GDM1 (cell line): ENCODE measurements around the gene LMAN2L.

Source experiments
- DNase-seq: peaks from one replicate; lab custom pipeline; 2025; lab: John Stamatoyannopoulos, UW

The LMAN2L gene

GRCh38 chr2:96703021-96703751 is 36.7 kb downstream of the LMAN2L start:
- DNase-seq, result no peak

GRCh38 chr2:96702098-96702785 is 37.6 kb downstream of the LMAN2L start:
- DNase-seq, result no peak

GRCh38 chr2:96701636-96702035 is 38.2 kb downstream of the LMAN2L start:
- no peak for DNase-seq

- no peak for DNase-seq
These were observed 39.8 kb downstream of the LMAN2L start for GRCh38 chr2:96700086-96700485.

GRCh38 chr2:96699621-96700020 is 40.2 kb downstream of the LMAN2L start:
- no peak for DNase-seq

GRCh38 chr2:96699021-96699420 is 40.8 kb downstream of the LMAN2L start:
- DNase-seq, result no peak

GRCh38 chr2:96698221-96698861 is 41.5 kb downstream of the LMAN2L start:
- DNase-seq, result no peak

DNA sequence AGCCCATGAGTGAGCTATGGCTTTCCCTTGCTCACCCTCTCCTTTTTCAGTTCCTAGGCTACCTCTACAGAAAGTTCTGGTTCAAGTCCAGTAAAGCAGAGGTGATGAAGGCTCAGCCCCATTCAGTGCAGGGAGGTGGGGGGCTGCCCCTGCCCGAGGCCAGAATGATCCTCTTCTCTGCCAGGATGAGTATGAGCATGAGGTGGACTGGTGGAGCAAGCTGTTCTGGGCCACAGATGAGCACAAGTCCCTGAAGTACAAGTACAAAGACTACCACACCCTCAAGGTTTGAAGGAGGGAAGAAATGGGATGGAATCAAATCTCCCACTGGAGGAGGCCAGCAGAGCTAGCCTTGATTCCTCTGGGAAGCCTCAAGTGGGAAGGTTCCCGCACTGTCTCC is 42.4 kb downstream of the LMAN2L start:
- DNase-seq, result no peak

DNA sequence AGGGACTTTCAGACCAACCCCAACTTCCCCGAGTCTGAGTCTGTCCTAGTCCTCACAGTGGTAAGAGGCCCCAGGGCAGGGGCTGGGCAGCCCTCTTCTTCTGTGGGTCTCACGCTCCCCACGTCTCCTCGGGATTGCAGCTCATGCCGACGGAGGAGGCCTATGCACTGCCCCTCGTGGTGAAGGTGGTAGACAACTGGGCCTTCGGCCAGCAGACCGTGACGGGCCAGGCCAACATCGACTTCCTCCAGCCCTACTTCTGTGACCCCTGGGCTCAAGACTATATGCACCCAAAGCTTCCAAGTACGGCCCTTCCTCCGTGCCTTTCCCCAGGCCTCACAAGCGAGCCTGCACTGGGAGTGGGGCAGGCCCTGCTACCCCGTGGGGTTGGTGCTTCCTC is 44.3 kb downstream of the LMAN2L start:
- no peak for DNase-seq

DNA sequence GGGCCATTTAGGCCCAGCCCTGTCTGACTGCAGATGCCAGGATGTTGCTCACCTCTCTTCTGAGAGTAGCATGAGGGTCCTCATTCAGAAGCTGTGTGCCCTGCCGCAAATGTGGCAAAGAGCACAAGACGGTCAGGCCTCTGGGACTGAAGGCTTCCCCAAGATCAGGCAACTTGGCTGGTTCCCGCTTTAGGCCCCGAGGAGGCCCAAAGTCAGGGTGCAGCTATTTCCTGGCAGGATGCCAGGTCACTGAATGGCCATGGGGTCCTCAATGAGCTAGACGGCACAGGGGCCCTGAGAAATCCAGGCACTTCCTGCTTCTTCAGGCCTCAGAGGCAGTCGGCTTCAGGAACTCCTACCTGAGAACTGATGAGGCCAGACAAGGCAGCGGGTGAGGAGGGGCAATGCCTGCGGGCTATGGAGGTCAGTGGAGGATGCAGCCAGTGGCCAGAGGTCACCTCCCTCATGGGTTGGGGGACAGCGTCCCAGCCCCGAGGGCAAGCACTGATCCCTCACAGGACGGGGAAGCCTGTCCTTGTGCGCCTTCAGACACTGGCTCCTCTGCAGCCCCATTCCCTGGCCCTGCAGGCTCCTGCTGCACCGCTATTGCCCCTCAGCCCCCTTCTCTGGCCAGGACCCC is 44.9 kb downstream of the LMAN2L start:
- no peak for DNase-seq

GRCh38 chr2:96694279-96694678 is 45.6 kb downstream of the LMAN2L start:
- DNase-seq, result no peak

DNA sequence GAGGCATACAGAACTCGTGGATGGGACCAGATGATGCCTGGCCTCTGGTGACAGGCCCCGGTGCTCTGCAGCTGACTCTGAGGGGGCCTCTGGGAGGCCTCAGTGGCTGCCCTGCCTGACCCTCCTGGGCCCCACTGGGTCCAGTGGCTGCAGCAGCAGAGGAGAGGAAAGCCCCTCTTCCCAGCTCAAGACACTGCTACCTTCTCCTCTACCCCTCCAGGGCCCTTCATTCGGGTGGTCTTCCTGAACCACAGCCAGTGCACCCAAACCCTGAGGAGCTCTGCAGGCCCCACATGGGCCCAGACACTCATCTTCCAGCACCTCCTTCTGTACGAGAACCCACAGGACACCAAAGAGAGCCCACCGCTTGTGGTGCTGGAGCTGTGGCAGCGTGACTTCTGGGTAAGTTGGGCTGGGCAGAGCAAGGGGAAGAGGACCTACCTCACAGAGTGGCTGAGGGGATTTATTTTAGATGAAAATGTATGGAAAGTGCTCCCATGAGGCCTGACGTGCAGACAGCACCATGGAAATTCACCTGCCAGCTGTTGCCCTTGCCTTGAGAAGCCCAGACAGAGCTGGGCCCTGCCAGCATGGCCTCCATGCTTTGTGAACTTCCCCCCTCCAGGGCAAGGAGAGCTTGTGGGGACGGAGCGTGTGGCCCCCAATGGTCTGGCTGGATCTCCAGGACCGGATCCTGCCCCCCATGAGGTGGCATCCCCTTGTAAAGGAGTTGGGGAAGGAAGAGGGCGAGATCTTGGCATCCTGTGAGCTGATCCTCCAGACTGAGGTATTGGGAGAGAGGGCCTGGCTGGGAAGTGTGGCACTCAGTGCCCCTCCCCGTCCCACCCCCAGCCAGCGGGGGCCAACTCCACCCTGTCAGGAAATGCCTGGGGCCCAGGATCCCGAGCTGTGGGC is 46.3 kb downstream of the LMAN2L start:
- DNase-seq, result no peak

DNA sequence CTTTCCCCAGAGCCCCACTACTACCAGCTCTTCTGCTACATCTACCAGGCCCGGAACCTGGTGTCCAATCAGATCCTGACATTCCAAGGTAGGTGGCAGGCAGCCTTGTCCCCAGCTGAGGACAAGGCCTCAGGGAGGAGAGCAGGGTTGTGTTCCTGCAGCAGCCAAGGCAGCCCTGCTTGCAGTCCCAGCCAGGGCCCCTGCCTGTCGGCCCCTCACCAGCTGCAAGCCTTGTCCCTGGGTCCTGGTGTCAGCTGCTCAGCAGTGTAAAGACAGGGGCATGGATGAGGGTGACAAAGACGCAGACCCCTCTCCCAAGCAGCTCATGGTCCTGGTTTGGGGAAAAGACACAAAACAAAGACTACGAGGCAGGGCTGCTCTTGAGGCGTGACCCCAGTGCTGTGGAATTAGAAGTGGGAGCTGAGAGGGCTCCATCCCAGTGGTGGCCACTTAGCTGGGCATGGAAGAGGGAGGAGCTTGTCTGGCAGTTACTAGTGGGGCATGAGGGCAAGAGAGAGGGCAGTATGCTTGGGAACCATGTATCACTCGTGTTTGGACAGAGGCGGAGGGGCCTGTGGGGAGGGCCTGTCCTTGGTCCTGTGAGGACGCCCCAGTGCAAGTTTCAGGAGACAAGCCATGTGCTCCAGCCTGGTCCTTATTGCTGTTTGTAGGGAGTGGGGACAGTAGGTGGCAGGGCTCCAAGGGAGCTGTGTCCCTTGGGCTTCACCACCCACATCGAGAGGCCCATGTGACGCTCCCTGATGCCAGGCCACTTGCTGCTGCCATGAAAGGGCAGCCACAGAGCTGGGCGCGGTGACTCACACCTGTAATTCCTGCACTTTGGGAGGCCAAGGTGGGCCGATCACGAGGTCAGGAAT is 47.5 kb downstream of the LMAN2L start:
- no peak for DNase-seq

- no peak for DNase-seq
These were observed 48.7 kb downstream of the LMAN2L start for GRCh38 chr2:96691022-96691612.

DNA sequence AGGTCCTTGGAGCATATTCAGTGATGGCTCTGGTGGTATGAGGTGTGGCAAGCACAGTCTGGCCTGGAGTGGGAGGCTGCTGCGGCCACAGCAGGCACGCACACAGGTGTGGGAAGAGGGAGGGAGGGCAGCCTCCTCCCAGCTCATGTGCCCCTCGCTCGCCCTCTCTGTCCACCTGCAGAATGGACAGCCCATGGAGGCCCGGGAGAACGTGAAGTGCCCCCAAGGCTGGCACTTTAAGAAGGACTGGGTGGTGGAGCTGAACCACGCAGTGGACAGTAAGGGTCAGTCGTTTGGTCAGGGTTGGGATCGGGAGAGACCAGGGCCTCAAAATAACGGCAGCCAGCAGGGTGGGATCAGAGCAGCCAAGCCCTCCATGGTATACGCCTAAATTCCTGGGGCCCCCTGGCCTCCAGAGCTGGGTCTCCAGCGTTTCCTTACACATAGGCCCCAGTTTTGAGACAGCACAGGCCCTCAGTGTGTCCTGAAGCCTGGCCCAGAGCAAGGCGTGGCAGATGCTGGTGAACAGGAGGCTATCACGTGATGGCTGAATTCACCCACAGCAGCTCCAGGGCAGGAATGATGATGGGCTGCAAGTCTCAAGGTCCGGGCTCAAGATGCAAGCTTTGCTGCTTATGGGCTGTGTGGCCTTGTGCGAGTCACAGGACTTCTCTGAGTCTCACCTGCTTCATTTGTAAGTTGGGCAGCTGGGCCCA is 49.4 kb downstream of the LMAN2L start:
- DNase-seq, result no peak

DNA sequence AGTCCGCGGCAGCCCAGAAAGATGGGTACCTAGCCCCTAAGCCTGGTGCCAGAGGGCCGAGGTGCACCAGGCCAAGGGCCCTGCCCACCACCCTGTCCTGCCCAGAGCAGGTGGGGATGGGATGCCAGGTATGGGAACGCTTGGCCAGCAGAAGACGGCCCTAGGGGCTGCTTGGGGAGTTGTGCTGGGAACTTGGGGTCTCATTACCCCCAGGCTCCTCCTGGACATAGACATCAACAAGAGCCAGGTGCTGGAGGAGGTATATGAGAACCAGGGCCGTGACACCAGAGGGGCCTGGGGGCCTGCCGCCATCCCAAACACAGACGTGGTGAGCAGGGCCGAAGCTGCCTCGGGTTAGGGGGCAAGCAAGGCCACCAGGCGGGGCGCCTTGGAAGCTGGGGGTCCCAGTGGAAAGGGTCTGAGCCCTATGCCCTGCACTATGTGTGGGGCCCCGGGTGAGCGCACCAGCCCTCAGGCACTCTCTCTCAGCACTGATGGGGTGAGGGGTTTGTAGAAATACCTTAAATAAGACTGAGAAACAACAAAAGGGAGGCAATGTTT is 50.4 kb downstream of the LMAN2L start:
- DNase-seq, result no peak

GRCh38 chr2:96688649-96689430 is 51.0 kb downstream of the LMAN2L start:
- no peak for DNase-seq
